ENCODE results near the gene ZNF865. TPM values are rescaled to one million over a fixed set of nuclear protein-coding genes. Genes with fewer than 3 reads are reported as not detected.

The ZNF865 gene
- total RNA-seq, 1 donor from 2014 or later, result 18.4 TPM

DNA sequence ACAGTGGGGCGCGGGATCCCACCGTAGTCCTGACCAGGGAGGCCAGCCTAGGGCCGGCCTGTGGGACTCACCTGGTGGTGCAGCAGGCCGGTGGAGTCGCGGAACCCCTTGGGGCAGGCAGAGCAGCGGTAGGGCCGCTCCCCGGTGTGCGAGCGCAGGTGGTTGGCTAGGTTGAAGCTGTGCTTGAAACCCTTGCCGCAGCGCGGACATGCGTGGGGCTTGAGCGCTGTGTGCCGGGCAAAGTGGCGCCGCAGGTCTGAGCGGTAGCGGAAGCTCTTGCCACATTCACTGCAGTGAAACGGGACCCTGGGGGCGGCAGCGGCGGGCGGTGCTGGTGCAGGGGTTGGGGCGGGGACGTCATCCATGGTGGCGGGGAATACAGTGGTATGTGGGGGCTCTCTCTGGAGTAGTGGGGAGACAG is 7.9 kb upstream of the ZNF865 start:
- no peak for ATAC-seq
- peak; percentile 73 for DNase-seq
- TF ChIP-seq, protein P1, sequence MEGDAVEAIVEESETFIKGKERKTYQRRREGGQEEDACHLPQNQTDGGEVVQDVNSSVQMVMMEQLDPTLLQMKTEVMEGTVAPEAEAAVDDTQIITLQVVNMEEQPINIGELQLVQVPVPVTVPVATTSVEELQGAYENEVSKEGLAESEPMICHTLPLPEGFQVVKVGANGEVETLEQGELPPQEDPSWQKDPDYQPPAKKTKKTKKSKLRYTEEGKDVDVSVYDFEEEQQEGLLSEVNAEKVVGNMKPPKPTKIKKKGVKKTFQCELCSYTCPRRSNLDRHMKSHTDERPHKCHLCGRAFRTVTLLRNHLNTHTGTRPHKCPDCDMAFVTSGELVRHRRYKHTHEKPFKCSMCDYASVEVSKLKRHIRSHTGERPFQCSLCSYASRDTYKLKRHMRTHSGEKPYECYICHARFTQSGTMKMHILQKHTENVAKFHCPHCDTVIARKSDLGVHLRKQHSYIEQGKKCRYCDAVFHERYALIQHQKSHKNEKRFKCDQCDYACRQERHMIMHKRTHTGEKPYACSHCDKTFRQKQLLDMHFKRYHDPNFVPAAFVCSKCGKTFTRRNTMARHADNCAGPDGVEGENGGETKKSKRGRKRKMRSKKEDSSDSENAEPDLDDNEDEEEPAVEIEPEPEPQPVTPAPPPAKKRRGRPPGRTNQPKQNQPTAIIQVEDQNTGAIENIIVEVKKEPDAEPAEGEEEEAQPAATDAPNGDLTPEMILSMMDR (IDR thresholded peaks at IDR 0.05), result no peak
- peaks cover 27% of the 10 kb centered on the region for H3K36me3 ChIP-seq
- no peaks in the 10 kb centered on the region for H3K9me3 ChIP-seq
- intact Hi-C loops (cut with DNase I), result no loop called here
- H3K27ac ChIP-seq, result no peak overlapping the region
- H3K4me3 ChIP-seq, result no peak overlapping the region
- H3K4me1 ChIP-seq, result peaks cover 8% of the 10 kb centered on the region
- H3K27me3 ChIP-seq, result no peaks in the 10 kb centered on the region

DNA sequence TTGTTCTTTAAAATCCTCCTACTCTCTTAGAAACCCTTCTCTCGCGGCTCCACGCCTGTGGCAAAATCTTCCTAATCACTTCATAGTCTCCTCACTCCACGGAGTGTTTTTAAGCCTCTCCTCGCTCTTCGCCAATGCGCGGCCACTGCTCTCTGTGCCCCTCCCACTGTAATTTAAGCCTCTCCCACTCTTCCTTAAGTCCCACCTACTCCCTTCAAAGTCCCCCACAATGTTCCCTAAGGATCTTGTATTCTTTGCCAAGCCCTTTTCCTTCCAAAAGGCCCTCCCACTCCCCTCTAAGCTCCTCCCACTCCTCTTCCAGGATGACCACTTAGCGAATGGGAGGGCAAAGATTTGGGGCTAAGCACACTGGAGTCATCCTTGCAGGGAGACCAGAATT is 7.4 kb upstream of the ZNF865 start:
- ATAC-seq (no peak), DNase-seq (no peak)
- peaks cover 27% of the 10 kb centered on the region for H3K36me3 ChIP-seq
- no peaks in the 10 kb centered on the region for H3K27me3 ChIP-seq
- no peak overlapping the region for H3K4me3 ChIP-seq
- no peak overlapping the region for H3K27ac ChIP-seq
- intact Hi-C loops (cut with DNase I), result no loop called here
- H3K4me1 ChIP-seq, result peaks cover 8% of the 10 kb centered on the region
- H3K9me3 ChIP-seq, result no peaks in the 10 kb centered on the region
- TF ChIP-seq, protein P1 (IDR thresholded peaks at IDR 0.05), result no peak

DNA sequence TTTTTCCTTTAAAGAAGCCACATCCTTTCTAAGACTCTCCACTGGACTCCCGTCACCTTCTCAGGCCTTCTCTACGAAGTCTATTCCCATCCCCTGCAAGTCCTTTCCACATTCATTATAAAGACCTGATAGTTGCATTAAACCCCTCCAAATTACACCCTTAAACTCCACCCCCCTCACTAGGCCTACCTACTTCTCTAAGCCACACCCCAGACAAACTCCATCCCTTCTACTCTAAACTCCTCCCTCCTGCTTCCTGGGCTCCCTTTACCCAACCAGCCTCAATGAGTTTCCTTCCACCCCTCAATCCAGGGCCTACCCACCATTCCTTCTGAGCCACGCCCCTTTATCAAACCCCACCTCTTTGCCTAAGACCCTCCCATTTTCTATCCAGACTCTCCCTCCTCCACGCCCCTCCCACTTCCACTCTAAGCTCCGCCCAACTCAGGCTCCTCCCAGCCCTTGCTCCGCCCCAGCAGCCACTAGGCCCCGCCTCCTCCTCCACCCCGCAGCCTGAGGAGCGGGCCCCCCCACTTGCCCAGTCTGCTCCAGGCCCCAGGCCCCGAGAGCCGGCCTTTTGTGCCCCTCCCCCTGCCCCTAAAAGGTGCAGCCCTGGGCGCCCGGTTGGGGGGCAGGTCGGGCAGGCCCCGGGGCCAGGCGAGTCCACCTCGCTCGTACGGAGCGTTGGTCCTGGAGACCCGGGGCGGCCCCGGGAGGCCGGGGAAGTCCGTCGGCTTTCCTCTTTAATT is 6.6 kb upstream of the ZNF865 start:
- H3K4me1 ChIP-seq, result peaks cover 9% of the 10 kb centered on the region
- peak overlapping the region; percentile 92 for H3K4me3 ChIP-seq
- no peaks in the 10 kb centered on the region for H3K9me3 ChIP-seq
- H3K36me3 ChIP-seq, result peaks cover 27% of the 10 kb centered on the region
- ATAC-seq, result peak; percentile 89
- no peaks in the 10 kb centered on the region for H3K27me3 ChIP-seq
- DNase-seq, result peak; percentile 97
- TF ChIP-seq, protein P1 (IDR thresholded peaks at IDR 0.05), result no peak
- H3K27ac ChIP-seq, result peak overlapping the region; percentile 96
- intact Hi-C loops (cut with DNase I), result no loop called here

DNA sequence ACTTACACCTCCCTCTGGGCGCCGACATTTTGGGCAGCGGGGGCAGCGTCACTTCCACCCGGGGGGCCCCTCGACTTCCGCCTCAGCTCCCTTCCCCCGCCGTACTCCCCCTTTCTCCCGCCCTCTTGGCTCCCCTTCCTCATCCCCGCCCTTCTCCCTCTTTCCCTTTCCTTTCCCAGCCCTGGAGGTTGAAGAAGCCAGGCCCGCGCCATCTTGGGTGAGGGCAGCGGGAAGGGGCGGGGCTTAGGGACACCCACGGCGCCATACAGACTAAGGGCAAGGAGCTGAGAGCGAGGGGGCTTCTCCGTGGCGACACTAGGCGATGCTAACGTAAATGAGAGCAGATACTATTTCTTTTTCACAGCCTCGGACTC is 6.0 kb upstream of the ZNF865 start, which contains the start of gene FIZ1:
Gene FIZ1, minus strand, starts transcription at position 50 of the 374 bp plus-strand sequence. CDS start 1,652 bp downstream, outside the sequence.
- ATAC-seq (peak; percentile 89), DNase-seq (peak; percentile 97)
- Histone ChIP-seq H3K36me3 (peaks cover 27% of the 10 kb centered on the region), H3K27ac (peak within 1 kb of the TSS; percentile 96), H3K4me1 (peaks cover 14% of the 10 kb centered on the region), H3K27me3 (no peaks in the 10 kb centered on the region), H3K9me3 (no peaks in the 10 kb centered on the region), H3K4me3 (peak within 1 kb of the TSS; percentile 92)
- TF ChIP-seq, protein P1 (IDR thresholded peaks at IDR 0.05), result no peak
- intact Hi-C loops (cut with DNase I), result no loop called here

DNA sequence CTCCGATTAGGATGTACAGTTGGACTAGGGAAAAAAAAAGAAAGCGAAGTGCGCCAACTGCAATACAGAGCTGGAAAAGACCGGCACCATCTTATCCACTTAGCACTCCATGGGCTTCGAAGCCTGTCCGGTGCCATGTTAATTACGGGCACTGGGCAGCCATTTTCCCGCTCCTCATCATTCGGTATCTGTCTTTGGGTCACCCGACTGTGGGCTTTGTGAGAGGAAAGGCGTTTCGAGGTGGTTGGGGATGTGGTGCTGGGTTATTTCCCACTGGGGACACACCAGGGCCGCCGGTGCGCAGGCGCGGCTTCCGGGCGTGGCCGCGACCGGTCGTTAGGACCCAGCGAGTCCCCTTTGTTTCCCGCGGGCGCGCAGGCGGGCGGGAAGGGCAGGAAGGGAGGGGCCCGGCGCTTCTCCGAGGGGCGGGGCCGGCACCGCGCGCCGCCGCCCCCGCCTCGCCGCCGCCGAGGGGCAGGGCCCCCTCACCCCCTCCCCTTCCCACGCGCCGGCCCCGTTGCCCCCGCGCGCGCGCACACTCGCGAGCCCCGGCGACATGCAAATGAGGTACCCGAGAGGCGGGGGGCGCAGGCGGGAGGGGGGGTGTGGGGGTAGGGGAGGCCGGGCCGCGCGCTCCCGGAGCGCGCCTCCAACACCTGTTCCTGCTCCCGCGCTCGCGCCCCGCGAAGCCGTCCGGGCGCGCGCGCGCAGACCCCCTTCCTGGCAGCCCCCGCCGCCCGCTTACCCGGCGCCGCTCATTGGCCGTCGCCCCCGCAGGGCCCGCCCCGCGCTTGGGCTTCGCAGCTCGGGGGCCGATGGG is 5.4 kb upstream of the ZNF865 start, which contains the start of gene ZNF524:
Gene ZNF524, plus strand, starts transcription at position 447 of the 820 bp plus-strand sequence. CDS start 1,825 bp downstream, outside the sequence.
- Histone ChIP-seq H3K27ac (peak within 1 kb of the TSS; percentile 96), H3K27me3 (no peaks in the 10 kb centered on the region), H3K36me3 (peaks cover 23% of the 10 kb centered on the region), H3K4me1 (peaks cover 17% of the 10 kb centered on the region), H3K9me3 (no peaks in the 10 kb centered on the region), H3K4me3 (peak within 1 kb of the TSS; percentile 92)
- TF ChIP-seq, protein P1 (IDR thresholded peaks at IDR 0.05), result no peak
- intact Hi-C loops (cut with DNase I), result no loop called here
- DNase-seq (peak; percentile 95), ATAC-seq (peak; percentile 71)

Measured in upper lobe of right lung (tissue), 1 donor.